GM19324 (cell line): Measurements from ENCODE around the gene TRIM49B.
"Not testable (repeated sequence)": the region's sequence is repeated elsewhere in the genome, so short reads cannot be mapped to it uniquely, and the experiment has no call there.

Source experiments
- ATAC-seq: cut with Tn5 transposase; IDR thresholded peaks from one replicate; pipeline ENCODE4 v1.9.1; 2021; ENCODE audit warnings: mild to moderate bottlenecking, moderate library complexity; ENCODE audit not compliant: unreplicated experiment, low FRiP score

TRIM49B gene

GRCh38 chr11:49028523-49028922 lies at the start of gene TRIM49B:
Gene TRIM49B, plus strand, starts transcription at chr11:49028823. Its CDS starts 2,777 bp downstream, at chr11:49031600.
- ATAC-seq, result not testable (repeated sequence)

- ATAC-seq, result not testable (repeated sequence)
Measured at GRCh38 chr11:48983785-48984184, 44.8 kb upstream of the TRIM49B start, which contains the start of gene TRIM51G. Gene TRIM51G, minus strand, starts transcription at chr11:48983885. Its CDS starts 2,190 bp downstream, at chr11:48981695.

- ATAC-seq, result not testable (repeated sequence)
Measured at GRCh38 chr11:49048229-49048628, 19.6 kb downstream of the TRIM49B start.

- not testable (repeated sequence) for ATAC-seq
Measured at GRCh38 chr11:49049821-49050220, 21.2 kb downstream of the TRIM49B start.

GRCh38 chr11:49059012-49059411 lies 30.4 kb downstream of the TRIM49B start, which contains the start of gene TRIM64C:
Gene TRIM64C, minus strand, starts transcription at chr11:49059112. Its CDS starts 0 bp downstream, at chr11:49059112.
- ATAC-seq, result not testable (repeated sequence)

GRCh38 chr11:49069897-49070296 lies 41.3 kb downstream of the TRIM49B start:
- not testable (repeated sequence) for ATAC-seq
